Fibroblast of lung (primary cell): ENCODE results near the gene ZFP91. TPM values are rescaled to one million over a fixed set of nuclear protein-coding genes. Genes with fewer than 3 reads are reported as not detected.

Source experiments
- DNase-seq, 2 donors: peaks; one replicate each; pipeline versions ENCODE4 v3.0.0 to v3.0.0-alpha.2; 2010; ENCODE audit warnings: low read depth in 2 of 2
- H2AFZ ChIP-seq: 2 replicates; pipeline ENCODE4 v1.5.1; 2012; ENCODE audit warnings: low read length, control low read depth, inconsistent platforms
- H3K27ac ChIP-seq: 2 replicates; pipeline ENCODE4 v1.5.1; 2011; ENCODE audit warnings: low read length, control low read depth; ENCODE audit not compliant: insufficient read depth
- H3K27me3 ChIP-seq: 2 replicates; pipeline ENCODE4 v1.5.1; 2011; ENCODE audit warnings: mild to moderate bottlenecking, low read length; ENCODE audit not compliant: control insufficient read depth, insufficient read depth
- H3K36me3 ChIP-seq: 2 replicates; pipeline ENCODE4 v1.5.1; 2011; ENCODE audit warnings: low read length; ENCODE audit not compliant: control insufficient read depth, insufficient read depth
- H3K4me1 ChIP-seq: 2 replicates; pipeline ENCODE4 v1.5.1; 2011; ENCODE audit warnings: low read length; ENCODE audit not compliant: control insufficient read depth, insufficient read depth; ENCODE audit errors: extremely low read depth
- H3K4me2 ChIP-seq: 2 replicates; pipeline ENCODE4 v1.5.1; 2011; ENCODE audit warnings: low read length, control low read depth; ENCODE audit not compliant: insufficient read depth; ENCODE audit errors: extremely low read depth
- H3K4me3 ChIP-seq, 4 experiments: fragments of 200-600 bp in 1 of 4; sonication (generic) in 1 of 4; replicated peaks in 1 of 4; 2 replicates each; pipeline ENCODE4 v1.5.1; 2011 to 2016; ENCODE audit warnings: low read length in 4 of 4, low read depth in 3 of 4, mild to moderate bottlenecking in 3 of 4, control low read depth in 2 of 4, inconsistent platforms in 1 of 4, mixed read lengths in 1 of 4; ENCODE audit not compliant: insufficient read depth in 1 of 4; ENCODE audit errors: control extremely low read depth in 1 of 4
- H3K79me2 ChIP-seq: 2 replicates; pipeline ENCODE4 v1.5.1; 2012; ENCODE audit warnings: mild to moderate bottlenecking, low read length, inconsistent platforms; ENCODE audit not compliant: control insufficient read depth, insufficient read depth
- H3K9ac ChIP-seq: 2 replicates; pipeline ENCODE4 v1.5.1; 2011; ENCODE audit warnings: mild to moderate bottlenecking, low read length, control low read depth; ENCODE audit not compliant: insufficient read depth
- H3K9me3 ChIP-seq: 2 replicates; pipeline ENCODE4 v1.5.1; 2012; ENCODE audit warnings: low read depth, low read length; ENCODE audit not compliant: control insufficient read depth, insufficient read depth
- H4K20me1 ChIP-seq: 2 replicates; pipeline ENCODE4 v1.5.1; 2011; ENCODE audit warnings: low read length; ENCODE audit not compliant: control insufficient read depth, insufficient read depth; ENCODE audit errors: extremely low read depth
- CTCF ChIP-seq, 2 donors: IDR thresholded peaks in 1 of 2; conservative IDR thresholded peaks in 1 of 2; 1 replicate in 1 of 2; 2 replicates in 1 of 2; pipeline ENCODE4 v1.5.1; 2011 to 2012; ENCODE audit warnings: low read length in 2 of 2, control low read depth in 1 of 2, inconsistent platforms in 1 of 2, low read depth in 1 of 2, mild to moderate bottlenecking in 1 of 2
- EZH2 ChIP-seq: IDR thresholded peaks from 2 replicates; pipeline ENCODE4 v1.5.1; 2012; ENCODE audit warnings: low read length, control low read depth, mild to moderate bottlenecking; ENCODE audit errors: missing control alignments
- polyA plus RNA-seq, 2 donors: library from polyadenylated mRNA; depleted of rRNA in 1 of 2; stranded (reverse) in 1 of 2; unstranded in 1 of 2; fragments of >200 nt; gene quantifications; 2 replicates each; pipeline ENCODE4 v1.2.1, GENCODE V29; 2011 to 2012; ENCODE audit warnings: missing spikeins in 1 of 2
- total RNA-seq: library from RNA; depleted of rRNA; stranded (reverse); fragments of >200 nt; gene quantifications from 2 replicates; pipeline ENCODE4 v1.2.1, GENCODE V29; 2014

Gene ZFP91
- total and polyA plus RNA-seq, 2 donors (not counting 1 experiment from before 2014, with no cell fraction given): 50.2 to 56.9 TPM

DNA sequence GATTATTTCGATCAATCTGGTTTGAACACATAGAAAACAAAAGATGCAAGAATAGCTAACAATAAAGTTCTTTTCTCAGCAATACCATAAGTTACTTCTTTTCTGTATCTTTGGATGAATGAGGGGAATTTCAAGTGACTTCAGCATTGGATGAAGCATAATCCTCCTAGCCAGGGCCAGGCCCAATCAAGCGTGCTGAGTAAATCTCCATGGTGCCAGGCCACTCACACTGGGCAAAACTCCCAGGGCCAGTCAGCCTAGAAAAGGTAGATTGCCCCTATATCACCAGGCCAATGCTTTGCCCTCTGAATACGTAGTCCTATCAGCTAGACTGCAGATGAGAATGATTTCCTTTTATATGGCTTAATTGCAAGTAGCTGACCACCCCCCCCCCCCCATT is 49.6 kb downstream of the ZFP91 start:
- peak overlapping the region; percentile 87 for H3K27ac ChIP-seq
- H2AFZ ChIP-seq: no peak overlapping the region
- H3K9ac ChIP-seq: no peak overlapping the region
- H3K4me1 ChIP-seq: peaks cover 30% of the 10 kb centered on the region
- no peaks in the 10 kb centered on the region for H3K27me3 ChIP-seq
- no peaks in the 10 kb centered on the region for H3K9me3 ChIP-seq
- H3K36me3 ChIP-seq: peaks cover 3% of the 10 kb centered on the region
- no peak overlapping the region for H3K4me3 ChIP-seq
- peak overlapping the region; percentile 92 for H3K4me2 ChIP-seq
- no peaks in the 10 kb centered on the region for H4K20me1 ChIP-seq
- DNase-seq: peak; percentile 14 to 69
- peaks cover 2% of the 10 kb centered on the region for H3K79me2 ChIP-seq
- no peak for TF ChIP-seq EZH2
- no peak for TF ChIP-seq CTCF (conservative IDR thresholded peaks at IDR 0.05 in 1 of 2, IDR thresholded peaks at IDR 0.05 in 1 of 2; ENCODE audit: low read depth in 1 of 2, low read length in 2 of 2)

GRCh38 chr11:58629857-58630256 is 51.0 kb downstream of the ZFP91 start:
- no peaks in the 10 kb centered on the region for H3K27me3 ChIP-seq
- H3K4me1 ChIP-seq: peaks cover 30% of the 10 kb centered on the region
- no peaks in the 10 kb centered on the region for H3K79me2 ChIP-seq
- TF ChIP-seq EZH2 (no peak), CTCF (conservative IDR thresholded peaks at IDR 0.05 in 1 of 2, IDR thresholded peaks at IDR 0.05 in 1 of 2; ENCODE audit: low read depth in 1 of 2, low read length in 2 of 2) (peak; percentile 71 to 75)
- no peaks in the 10 kb centered on the region for H3K9me3 ChIP-seq
- H3K4me2 ChIP-seq: no peak overlapping the region
- no peaks in the 10 kb centered on the region for H3K36me3 ChIP-seq
- H2AFZ ChIP-seq: no peak overlapping the region
- H3K4me3 ChIP-seq: no peak overlapping the region
- DNase-seq: peak; percentile 59 to 76
- H3K27ac ChIP-seq: peak overlapping the region; percentile 46
- no peaks in the 10 kb centered on the region for H4K20me1 ChIP-seq
- H3K9ac ChIP-seq: no peak overlapping the region

GRCh38 chr11:58631378-58631777 is 52.5 kb downstream of the ZFP91 start:
- no peaks in the 10 kb centered on the region for H3K79me2 ChIP-seq
- TF ChIP-seq CTCF (conservative IDR thresholded peaks at IDR 0.05 in 1 of 2, IDR thresholded peaks at IDR 0.05 in 1 of 2; ENCODE audit: low read depth in 1 of 2, low read length in 2 of 2): no peak
- no peak for TF ChIP-seq EZH2
- H3K27me3 ChIP-seq: no peaks in the 10 kb centered on the region
- no peak for DNase-seq
- H3K36me3 ChIP-seq: no peaks in the 10 kb centered on the region
- H4K20me1 ChIP-seq: no peaks in the 10 kb centered on the region
- H3K9ac ChIP-seq: no peak overlapping the region
- no peak overlapping the region for H2AFZ ChIP-seq
- no peak overlapping the region for H3K4me3 ChIP-seq
- H3K4me1 ChIP-seq: peaks cover 21% of the 10 kb centered on the region
- no peaks in the 10 kb centered on the region for H3K9me3 ChIP-seq
- H3K4me2 ChIP-seq: no peak overlapping the region
- H3K27ac ChIP-seq: no peak overlapping the region
